H9 (cell line): ENCODE results near the gene MUS81. TPM values are rescaled to one million over a fixed set of nuclear protein-coding genes. Genes with fewer than 3 reads are reported as not detected.

Experiments
- DNase-seq: peaks from one replicate; pipeline ENCODE4 v3.0.0-alpha.2; 2017
- H2AFZ ChIP-seq: one replicate; pipeline ENCODE4 v1.6.1; 2013; ENCODE audit warnings: mild to moderate bottlenecking, low read length, control low read depth, moderate library complexity
- H2AK5ac ChIP-seq: 2 replicates; pipeline ENCODE4 v1.6.1; 2013; ENCODE audit warnings: low read length, control low read depth, mixed read lengths; ENCODE audit not compliant: insufficient read length
- H2BK120ac ChIP-seq: one replicate; pipeline ENCODE4 v1.6.1; 2013; ENCODE audit warnings: low read depth, mild to moderate bottlenecking, low read length, control low read depth, inconsistent platforms; ENCODE audit not compliant: poor library complexity, severe bottlenecking
- H2BK12ac ChIP-seq: 2 replicates; pipeline ENCODE4 v1.6.1; 2013; ENCODE audit warnings: low read length, control low read depth, mixed read lengths, low read depth; ENCODE audit not compliant: insufficient read length
- H2BK15ac ChIP-seq: 2 replicates; pipeline ENCODE4 v1.6.1; 2013; ENCODE audit warnings: low read depth, low read length, control low read depth
- H2BK20ac ChIP-seq: one replicate; pipeline ENCODE4 v1.6.1; 2013; ENCODE audit warnings: low read depth, mild to moderate bottlenecking, low read length, control low read depth, inconsistent platforms; ENCODE audit not compliant: poor library complexity, severe bottlenecking
- H2BK5ac ChIP-seq: 2 replicates; pipeline ENCODE4 v1.6.1; 2013; ENCODE audit warnings: low read length, control low read depth, mixed read lengths; ENCODE audit not compliant: insufficient read length
- H3K14ac ChIP-seq: 2 replicates; pipeline ENCODE4 v1.6.1; 2013; ENCODE audit warnings: low read length, control low read depth; ENCODE audit not compliant: insufficient read depth
- H3K18ac ChIP-seq: 2 replicates; pipeline ENCODE4 v1.6.1; 2013; ENCODE audit warnings: low read depth, mild to moderate bottlenecking, mixed read lengths, low read length, control low read depth; ENCODE audit not compliant: insufficient read length
- H3K23ac ChIP-seq: 2 replicates; pipeline ENCODE4 v1.6.1; 2013; ENCODE audit warnings: low read length, control low read depth, mixed read lengths, low read depth; ENCODE audit not compliant: insufficient read length
- H3K23me2 ChIP-seq: 2 replicates; pipeline ENCODE4 v1.6.1; 2013; ENCODE audit warnings: low read depth, mild to moderate bottlenecking, mixed read lengths, low read length, control low read depth; ENCODE audit not compliant: insufficient read length, poor library complexity, severe bottlenecking
- H3K27ac ChIP-seq: 2 replicates; pipeline ENCODE4 v1.5.1; 2013; ENCODE audit warnings: low read length, control low read depth, mixed read lengths, low read depth; ENCODE audit not compliant: insufficient read length
- H3K27me3 ChIP-seq: 2 replicates; pipeline ENCODE4 v1.6.1; 2013; ENCODE audit warnings: low read length, control low read depth, inconsistent platforms; ENCODE audit not compliant: insufficient read depth
- H3K4ac ChIP-seq: 2 replicates; pipeline ENCODE4 v1.6.1; 2013; ENCODE audit warnings: low read depth, mild to moderate bottlenecking, control low read depth, inconsistent platforms, low read length, moderate library complexity
- H3K4me1 ChIP-seq: 2 replicates; pipeline ENCODE4 v1.6.1; 2013; ENCODE audit warnings: low read length, control low read depth, inconsistent platforms; ENCODE audit not compliant: insufficient read depth
- H3K4me2 ChIP-seq: 2 replicates; pipeline ENCODE4 v1.6.1; 2013; ENCODE audit warnings: low read length, control low read depth, mixed read lengths; ENCODE audit not compliant: insufficient read length, insufficient read depth
- H3K56ac ChIP-seq: 2 replicates; pipeline ENCODE4 v1.6.1; 2013; ENCODE audit warnings: low read depth, mild to moderate bottlenecking, mixed read lengths, low read length, control low read depth; ENCODE audit not compliant: insufficient read length
- H3K79me1 ChIP-seq: 2 replicates; pipeline ENCODE4 v1.6.1; 2013; ENCODE audit warnings: low read depth, mild to moderate bottlenecking, moderate library complexity, low read length, control low read depth, inconsistent platforms; ENCODE audit not compliant: insufficient read depth, poor library complexity, severe bottlenecking
- H3K79me2 ChIP-seq: 2 replicates; pipeline ENCODE4 v1.6.1; 2013; ENCODE audit warnings: low read length, control low read depth, inconsistent platforms; ENCODE audit not compliant: insufficient read depth
- H3K9ac ChIP-seq: 2 replicates; pipeline ENCODE4 v1.6.1; 2013; ENCODE audit warnings: low read length, control low read depth, mixed read lengths; ENCODE audit not compliant: insufficient read length; ENCODE audit errors: extremely low read depth
- H3K9me3 ChIP-seq: one replicate; pipeline ENCODE4 v1.6.1; 2013; ENCODE audit warnings: low read depth, low read length, inconsistent platforms; ENCODE audit not compliant: control insufficient read depth
- H3T11ph ChIP-seq: one replicate; pipeline ENCODE4 v1.6.1; 2013; ENCODE audit warnings: mild to moderate bottlenecking, low read length, control low read depth, inconsistent platforms
- H4K20me1 ChIP-seq: one replicate; pipeline ENCODE4 v1.6.1; 2013; ENCODE audit not compliant: control insufficient read depth, insufficient read length, insufficient read depth
- H4K5ac ChIP-seq: 2 replicates; pipeline ENCODE4 v1.6.1; 2013; ENCODE audit warnings: low read depth, mild to moderate bottlenecking, mixed read lengths, low read length, control low read depth; ENCODE audit not compliant: insufficient read length
- H4K8ac ChIP-seq: replicated peaks from 2 replicates; pipeline ENCODE4 v1.6.1; 2013; ENCODE audit warnings: low read length, control low read depth, mixed read lengths, low read depth; ENCODE audit not compliant: insufficient read length
- H4K91ac ChIP-seq: 2 replicates; pipeline ENCODE4 v1.6.1; 2013; ENCODE audit warnings: low read depth, mild to moderate bottlenecking, moderate library complexity, mixed read lengths, low read length, control low read depth; ENCODE audit not compliant: insufficient read length
- H3K27ac Mint-ChIP-seq, 3 experiments: 2 replicates in 2 of 3; 3 replicates in 1 of 3; pipeline ENCODE4 v1.8.0; 2020 to 2021; ENCODE audit warnings: mixed read lengths in 3 of 3, mild to moderate bottlenecking in 1 of 3, moderate library complexity in 1 of 3
- H3K27me3 Mint-ChIP-seq: 2 replicates; pipeline ENCODE4 v1.8.0; 2021; ENCODE audit warnings: low read depth, mild to moderate bottlenecking, moderate library complexity, mixed read lengths
- H3K36me3 Mint-ChIP-seq, 3 experiments: 2 replicates in 2 of 3; 3 replicates in 1 of 3; pipeline ENCODE4 v1.8.0; 2020 to 2021; ENCODE audit warnings: low read depth in 3 of 3, mixed read lengths in 3 of 3; ENCODE audit not compliant: insufficient read depth in 1 of 3
- H3K4me1 Mint-ChIP-seq, 2 experiments: 2 replicates each; pipeline ENCODE4 v1.8.0; 2020; ENCODE audit warnings: mixed read lengths in 2 of 2
- H3K4me3 Mint-ChIP-seq, 2 experiments: 2 replicates in 1 of 2; 3 replicates in 1 of 2; pipeline ENCODE4 v1.8.0; 2020 to 2021; ENCODE audit warnings: mild to moderate bottlenecking in 2 of 2, mixed read lengths in 2 of 2, moderate library complexity in 1 of 2
- H3K9me3 Mint-ChIP-seq, 2 experiments: 2 replicates in 1 of 2; 3 replicates in 1 of 2; pipeline ENCODE4 v1.8.0; 2020; ENCODE audit warnings: mild to moderate bottlenecking in 2 of 2, mixed read lengths in 2 of 2, moderate library complexity in 1 of 2
- WGBS: extraction: QIAGEN DNeasy Blood & Tissue Kit; methylation state at CpG from one replicate; pipeline ENCODE4 v1.1.7; 2013; ENCODE audit warnings: missing lambda C conversion rate, low lambda C conversion rate, mixed read lengths; ENCODE audit not compliant: insufficient read length; ENCODE audit errors: extremely low coverage; 5-methylcytosine and 5-hydroxymethylcytosine counted together
- total RNA-seq: library from RNA; stranded (reverse); gene quantifications from 2 replicates; pipeline ENCODE4 v1.2.1, GENCODE V29; 2021
- TF ChIP-seq, protein P1 (sequence below): fragments of 200-600 bp; sonication (generic); conservative IDR thresholded peaks from 3 replicates; pipeline ENCODE4 v1.8.0; 2021; ENCODE audit warnings: antibody characterized with exemption, mild to moderate bottlenecking

MUS81 gene
- total RNA-seq, 1 experiment from 2014 or later = 49.2 TPM

- Histone ChIP-seq H4K20me1 (no peaks in the 10 kb centered on the region), H3K79me1 (no peaks in the 10 kb centered on the region), H2AFZ (no peak overlapping the region), H4K91ac (no peak overlapping the region), H3K9me3 (no peaks in the 10 kb centered on the region), H3K18ac (no peak overlapping the region), H3K79me2 (no peaks in the 10 kb centered on the region), H2BK5ac (no peak overlapping the region), H2BK12ac (no peak overlapping the region), H3K23me2 (peaks cover 3% of the 10 kb centered on the region), H3T11ph (no peak overlapping the region), H3K4me1 (no peaks in the 10 kb centered on the region), H3K9ac (no peak overlapping the region), H4K5ac (no peak overlapping the region), H3K27ac (no peak overlapping the region), H3K56ac (no peak overlapping the region), H2BK20ac (no peak overlapping the region), H2AK5ac (no peak overlapping the region), H2BK15ac (no peak overlapping the region), H3K23ac (no peak overlapping the region), H3K4ac (no peak overlapping the region), H2BK120ac (no peak overlapping the region), H3K4me2 (no peak overlapping the region), H4K8ac (no peak overlapping the region), H3K14ac (no peak overlapping the region), H3K27me3 (no peaks in the 10 kb centered on the region)
- WGBS = no CpG with 5 or more reads among the region's 16 CpGs
- H3K9me3 Mint-ChIP-seq = no peaks in the 10 kb centered on the region
- H3K36me3 Mint-ChIP-seq = no peaks in the 10 kb centered on the region; a peak in 1 of 7 replicates
- TF ChIP-seq, protein P1, sequence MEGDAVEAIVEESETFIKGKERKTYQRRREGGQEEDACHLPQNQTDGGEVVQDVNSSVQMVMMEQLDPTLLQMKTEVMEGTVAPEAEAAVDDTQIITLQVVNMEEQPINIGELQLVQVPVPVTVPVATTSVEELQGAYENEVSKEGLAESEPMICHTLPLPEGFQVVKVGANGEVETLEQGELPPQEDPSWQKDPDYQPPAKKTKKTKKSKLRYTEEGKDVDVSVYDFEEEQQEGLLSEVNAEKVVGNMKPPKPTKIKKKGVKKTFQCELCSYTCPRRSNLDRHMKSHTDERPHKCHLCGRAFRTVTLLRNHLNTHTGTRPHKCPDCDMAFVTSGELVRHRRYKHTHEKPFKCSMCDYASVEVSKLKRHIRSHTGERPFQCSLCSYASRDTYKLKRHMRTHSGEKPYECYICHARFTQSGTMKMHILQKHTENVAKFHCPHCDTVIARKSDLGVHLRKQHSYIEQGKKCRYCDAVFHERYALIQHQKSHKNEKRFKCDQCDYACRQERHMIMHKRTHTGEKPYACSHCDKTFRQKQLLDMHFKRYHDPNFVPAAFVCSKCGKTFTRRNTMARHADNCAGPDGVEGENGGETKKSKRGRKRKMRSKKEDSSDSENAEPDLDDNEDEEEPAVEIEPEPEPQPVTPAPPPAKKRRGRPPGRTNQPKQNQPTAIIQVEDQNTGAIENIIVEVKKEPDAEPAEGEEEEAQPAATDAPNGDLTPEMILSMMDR = no peak
- no peak overlapping the region for H3K4me3 Mint-ChIP-seq
- DNase-seq = no peak
- H3K27me3 Mint-ChIP-seq = peaks cover 43% of the 10 kb centered on the region
- peaks cover 0 to 8% of the 10 kb centered on the region in 2 experiments; a peak in 1 of 4 replicates for H3K4me1 Mint-ChIP-seq
- H3K27ac Mint-ChIP-seq = no peak overlapping the region
These were observed 45.2 kb upstream of the MUS81 start for GRCh38 chr11:65814986-65815565.
